Nephron progenitor cell (in vitro differentiated cells): ENCODE data around the gene PTPRD.

Experiments used
- DNase-seq: peaks from one replicate; pipeline ENCODE4 v3.0.0; 2021
- H3K27ac Mint-ChIP-seq: 2 replicates; pipeline ENCODE4 v1.8.0; 2021; ENCODE audit warnings: mild to moderate bottlenecking, moderate library complexity, mixed read lengths
- H3K27me3 Mint-ChIP-seq: 2 replicates; pipeline ENCODE4 v1.8.0; 2021; ENCODE audit warnings: mild to moderate bottlenecking, low read depth, mixed read lengths; ENCODE audit not compliant: poor library complexity
- H3K36me3 Mint-ChIP-seq: 2 replicates; pipeline ENCODE4 v1.8.0; 2021; ENCODE audit warnings: low read depth, mixed read lengths
- H3K4me1 Mint-ChIP-seq: 2 replicates; pipeline ENCODE4 v1.8.0; 2021; ENCODE audit warnings: mixed read lengths
- H3K4me3 Mint-ChIP-seq: 2 replicates; pipeline ENCODE4 v1.8.0; 2021; ENCODE audit warnings: mild to moderate bottlenecking, moderate library complexity, mixed read lengths
- H3K9me3 Mint-ChIP-seq: 2 replicates; pipeline ENCODE4 v1.8.0; 2021; ENCODE audit warnings: mild to moderate bottlenecking, moderate library complexity, mixed read lengths
- CTCF ChIP-seq: fragments of 200-600 bp; sonication (generic); IDR thresholded peaks from 2 replicates; pipeline ENCODE4 v1.5.0; 2021; ENCODE audit warnings: antibody characterized with exemption

PTPRD gene

DNA sequence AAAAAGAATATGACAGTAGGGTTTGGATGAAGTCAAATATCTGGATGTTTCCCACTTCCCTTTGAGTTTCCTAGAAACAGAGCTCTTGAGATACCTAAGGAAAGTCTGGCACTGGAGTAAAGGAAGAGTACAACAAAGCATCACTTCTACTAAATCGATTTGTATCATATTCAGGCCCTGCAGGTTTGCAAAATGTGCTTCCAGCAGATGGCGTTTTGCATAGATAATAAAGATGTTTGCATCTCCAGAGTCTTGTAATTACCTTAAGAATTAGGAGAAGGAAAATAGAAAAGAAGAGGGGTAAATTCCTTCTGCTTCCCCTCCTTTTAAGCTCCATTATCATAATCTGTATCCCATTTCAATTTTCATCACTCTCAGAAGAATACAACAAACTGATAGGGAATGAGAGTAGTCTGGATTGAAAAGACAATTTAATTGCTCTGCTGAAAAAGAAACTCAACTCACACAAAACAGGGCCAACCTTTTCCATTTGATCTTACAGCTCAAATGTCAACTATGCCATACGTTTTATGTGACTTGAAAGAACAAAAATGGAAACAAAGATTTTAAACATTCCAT lies 380.4 kb downstream of the PTPRD start:
- DNase-seq, result no peak

GRCh38 chr9:10230512-10230911 lies 382.3 kb downstream of the PTPRD start:
- no peak overlapping the region for H3K4me3 Mint-ChIP-seq
- H3K4me1 Mint-ChIP-seq, result no peaks in the 10 kb centered on the region
- H3K27ac Mint-ChIP-seq, result no peak overlapping the region
- no peaks in the 10 kb centered on the region for H3K36me3 Mint-ChIP-seq
- no peaks in the 10 kb centered on the region for H3K27me3 Mint-ChIP-seq
- no peak for DNase-seq
- H3K9me3 Mint-ChIP-seq, result no peaks in the 10 kb centered on the region
- no peak for TF ChIP-seq CTCF

More for the DNA sequence above, 380.4 kb downstream of the PTPRD start:
- Mint-ChIP-seq H3K4me1 (no peaks in the 10 kb centered on the region), H3K27ac (no peak overlapping the region), H3K4me3 (no peak overlapping the region), H3K9me3 (no peaks in the 10 kb centered on the region), H3K36me3 (no peaks in the 10 kb centered on the region), H3K27me3 (no peaks in the 10 kb centered on the region)
- no peak for TF ChIP-seq CTCF

DNA sequence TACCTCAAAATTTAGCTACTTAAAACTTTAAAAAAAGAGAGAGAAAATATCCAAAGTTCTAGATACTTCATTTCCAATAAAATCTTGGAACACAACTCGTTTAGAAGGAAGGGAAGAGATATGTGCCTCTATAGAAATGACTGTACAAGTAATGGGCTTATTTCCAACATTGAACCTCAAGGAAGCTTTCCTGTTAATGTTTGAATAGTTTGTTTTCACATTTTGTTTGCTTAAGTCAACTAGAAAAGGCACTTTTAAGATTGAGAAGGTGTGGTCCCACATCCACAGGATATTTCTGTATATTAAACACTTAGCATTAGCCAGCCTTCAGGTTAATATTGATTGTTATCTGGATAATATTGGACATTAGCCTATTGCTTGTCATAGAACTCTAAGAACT lies 384.7 kb downstream of the PTPRD start:
- Mint-ChIP-seq H3K27ac (no peak overlapping the region), H3K27me3 (no peaks in the 10 kb centered on the region), H3K4me1 (no peaks in the 10 kb centered on the region), H3K36me3 (no peaks in the 10 kb centered on the region), H3K9me3 (no peaks in the 10 kb centered on the region), H3K4me3 (no peak overlapping the region)
- DNase-seq, result no peak
- TF ChIP-seq CTCF, result no peak

DNA sequence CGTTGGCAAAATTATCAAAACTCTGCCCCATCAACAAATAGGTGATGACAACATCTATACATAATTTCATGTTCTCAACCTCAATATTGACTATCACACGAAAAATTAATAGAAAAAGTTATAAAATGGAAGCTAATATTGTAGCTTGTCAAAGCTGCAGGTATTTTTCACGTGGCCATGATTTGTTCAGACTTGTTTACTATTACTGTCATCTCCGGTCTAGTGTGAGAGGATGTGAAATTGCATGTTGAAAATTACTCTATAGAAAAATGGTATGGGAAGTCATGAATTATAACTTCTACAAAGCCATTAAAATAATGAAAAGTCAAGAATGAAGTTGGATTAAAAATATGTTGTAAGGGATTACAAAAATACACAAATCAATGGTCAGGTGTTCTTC lies 385.8 kb downstream of the PTPRD start:
- Mint-ChIP-seq H3K27ac (no peak overlapping the region), H3K27me3 (no peaks in the 10 kb centered on the region), H3K4me1 (no peaks in the 10 kb centered on the region), H3K9me3 (no peaks in the 10 kb centered on the region), H3K36me3 (no peaks in the 10 kb centered on the region), H3K4me3 (no peak overlapping the region)
- TF ChIP-seq CTCF, result no peak
- no peak for DNase-seq

DNA sequence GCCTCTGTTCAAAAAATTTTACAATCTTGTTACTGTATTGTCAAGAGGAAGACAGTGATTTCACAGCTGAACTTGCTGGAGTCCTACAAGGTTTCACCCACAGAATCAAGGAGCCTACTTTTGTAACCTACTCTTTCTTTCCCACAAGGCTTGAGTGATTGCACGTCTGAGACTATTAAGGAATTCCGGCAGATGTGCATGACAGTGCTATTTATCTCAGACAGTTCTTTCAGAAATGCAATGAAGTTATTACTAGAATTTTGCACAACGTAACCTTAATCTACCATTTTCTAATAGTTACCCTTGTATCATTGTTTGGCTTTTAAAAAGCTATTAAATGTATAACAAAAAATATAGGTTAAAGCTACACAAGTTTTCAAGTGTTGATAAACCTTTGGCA lies 400.1 kb downstream of the PTPRD start:
- H3K4me3 Mint-ChIP-seq, result no peak overlapping the region
- no peaks in the 10 kb centered on the region for H3K36me3 Mint-ChIP-seq
- no peaks in the 10 kb centered on the region for H3K4me1 Mint-ChIP-seq
- H3K27ac Mint-ChIP-seq, result no peak overlapping the region
- no peaks in the 10 kb centered on the region for H3K9me3 Mint-ChIP-seq
- no peaks in the 10 kb centered on the region for H3K27me3 Mint-ChIP-seq
- no peak for TF ChIP-seq CTCF
- DNase-seq, result no peak

DNA sequence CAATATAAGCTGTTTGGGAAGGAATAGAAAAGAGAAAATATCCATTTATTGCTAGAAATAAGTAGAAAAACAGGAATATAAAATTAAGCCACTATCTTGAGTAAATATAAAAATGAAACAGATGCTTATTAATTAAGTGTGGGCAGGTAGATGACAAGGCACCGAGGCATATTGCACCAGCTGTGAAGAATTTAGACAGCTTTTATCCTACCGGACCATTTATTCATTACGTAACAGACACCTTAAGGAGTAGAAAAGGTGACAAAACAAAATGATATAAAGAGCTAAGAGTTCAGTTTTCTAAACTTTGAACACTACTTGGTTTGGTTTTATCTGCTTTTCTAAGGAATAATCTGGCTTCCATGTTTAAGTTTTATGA lies 404.1 kb downstream of the PTPRD start:
- no peak for DNase-seq
- peak overlapping the region; percentile 83 for H3K4me3 Mint-ChIP-seq

More for the DNA sequence above, 404.1 kb downstream of the PTPRD start:
- Mint-ChIP-seq H3K36me3 (no peaks in the 10 kb centered on the region), H3K27ac (no peak overlapping the region), H3K27me3 (no peaks in the 10 kb centered on the region), H3K4me1 (no peaks in the 10 kb centered on the region), H3K9me3 (no peaks in the 10 kb centered on the region)
- no peak for TF ChIP-seq CTCF
